Spleen (tissue), 7 donors: ENCODE measurements around the gene MBNL3.

Experiments
- POLR2A ChIP-seq, 3 donors: fragments of 450-650 bp; IDR thresholded peaks; one replicate each; pipeline ENCODE4 v1.5.1; 2017; ENCODE audit warnings: antibody characterized with exemption in 3 of 3, mild to moderate bottlenecking in 1 of 3
- TF ChIP-seq, protein P1 (sequence below), 11 experiments: fragments of 200-600 bp in 7 of 11; fragments of 450-650 bp in 4 of 11; sonication (generic) in 4 of 11; IDR thresholded peaks in 8 of 11; conservative IDR thresholded peaks in 3 of 11; 1 replicate in 7 of 11; 2 replicates in 4 of 11; pipeline versions ENCODE4 v1.4.0 to v1.8.0; 2016 to 2021; ENCODE audit warnings: antibody characterized with exemption in 11 of 11, inconsistent platforms in 4 of 11, mild to moderate bottlenecking in 1 of 11
- donor health status: DM: no; HTN: no; CAD: no; lungs with moderate emphysema.
- donor health status: DM: no; HTN: no; CAD: no.
- donor health status: DM: no; HTN: no; CAD: no.

DNA sequence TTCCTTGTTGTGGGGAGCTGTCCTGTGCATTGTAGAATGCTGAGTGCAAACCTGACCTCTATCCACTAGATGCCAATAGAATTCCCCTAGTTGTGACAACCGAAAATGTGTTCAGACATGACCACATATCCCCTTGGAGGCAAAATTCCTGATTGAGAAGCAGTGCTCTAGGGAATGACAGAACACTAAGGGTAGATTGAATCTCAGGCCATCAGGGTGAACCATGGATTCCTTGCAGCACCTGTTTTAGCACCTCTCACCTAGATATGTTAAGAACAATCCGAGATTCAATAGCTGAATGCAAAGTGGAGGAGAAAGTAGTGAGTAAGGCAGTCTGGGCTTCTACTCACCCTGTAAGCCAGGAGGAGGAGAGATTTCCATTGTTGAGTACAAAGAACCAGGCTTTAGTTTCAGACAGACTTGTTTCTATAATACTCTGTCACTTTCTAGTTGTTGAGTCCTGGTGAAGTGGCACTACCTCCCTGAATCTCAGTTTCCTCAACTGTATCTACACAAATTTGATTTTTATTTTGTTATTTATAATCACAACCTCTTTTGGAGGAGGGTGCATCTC, 158.6 kb downstream of the MBNL3 start:
- TF ChIP-seq, protein P1, sequence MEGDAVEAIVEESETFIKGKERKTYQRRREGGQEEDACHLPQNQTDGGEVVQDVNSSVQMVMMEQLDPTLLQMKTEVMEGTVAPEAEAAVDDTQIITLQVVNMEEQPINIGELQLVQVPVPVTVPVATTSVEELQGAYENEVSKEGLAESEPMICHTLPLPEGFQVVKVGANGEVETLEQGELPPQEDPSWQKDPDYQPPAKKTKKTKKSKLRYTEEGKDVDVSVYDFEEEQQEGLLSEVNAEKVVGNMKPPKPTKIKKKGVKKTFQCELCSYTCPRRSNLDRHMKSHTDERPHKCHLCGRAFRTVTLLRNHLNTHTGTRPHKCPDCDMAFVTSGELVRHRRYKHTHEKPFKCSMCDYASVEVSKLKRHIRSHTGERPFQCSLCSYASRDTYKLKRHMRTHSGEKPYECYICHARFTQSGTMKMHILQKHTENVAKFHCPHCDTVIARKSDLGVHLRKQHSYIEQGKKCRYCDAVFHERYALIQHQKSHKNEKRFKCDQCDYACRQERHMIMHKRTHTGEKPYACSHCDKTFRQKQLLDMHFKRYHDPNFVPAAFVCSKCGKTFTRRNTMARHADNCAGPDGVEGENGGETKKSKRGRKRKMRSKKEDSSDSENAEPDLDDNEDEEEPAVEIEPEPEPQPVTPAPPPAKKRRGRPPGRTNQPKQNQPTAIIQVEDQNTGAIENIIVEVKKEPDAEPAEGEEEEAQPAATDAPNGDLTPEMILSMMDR (IDR thresholded peaks at IDR 0.05 in 8 of 11, conservative IDR thresholded peaks at IDR 0.05 in 3 of 11), result no peak
- TF ChIP-seq POLR2A (IDR thresholded peaks at IDR 0.05), result no peak
